Limb (tissue), 2 donors: ENCODE measurements around the gene ATP11A.
"Not testable (repeated sequence)": the region's sequence is repeated elsewhere in the genome, so short reads cannot be mapped to it uniquely, and the experiment has no call there.

Experiments used
- DNase-seq, 2 donors: peaks; one replicate each; pipeline ENCODE4 v3.0.0-alpha.2; 2016; ENCODE audit errors: extremely low spot score in 2 of 2

ATP11A gene

GRCh38 chr13:112838038-112838841 is 148.4 kb downstream of the ATP11A start:
- DNase-seq = no peak

- no peak for DNase-seq
Measured at GRCh38 chr13:112838842-112839117, 148.9 kb downstream of the ATP11A start.

GRCh38 chr13:112839356-112840105 is 149.7 kb downstream of the ATP11A start:
- DNase-seq = no peak

GRCh38 chr13:112840472-112841302 is 150.8 kb downstream of the ATP11A start:
- no peak for DNase-seq

GRCh38 chr13:112841303-112842015 is 151.6 kb downstream of the ATP11A start:
- DNase-seq = not testable (repeated sequence)

GRCh38 chr13:112842343-112842856 is 152.6 kb downstream of the ATP11A start:
- peak in 1 of 2 donors; percentile 38 for DNase-seq

GRCh38 chr13:112842931-112843391 is 153.1 kb downstream of the ATP11A start:
- no peak for DNase-seq

- no peak for DNase-seq
Measured at GRCh38 chr13:112843392-112844111, 153.7 kb downstream of the ATP11A start.

- DNase-seq = no peak
Measured at GRCh38 chr13:112844411-112844810, 154.6 kb downstream of the ATP11A start.

GRCh38 chr13:112844879-112845278 is 155.0 kb downstream of the ATP11A start:
- DNase-seq = no peak

GRCh38 chr13:112845511-112846144 is 155.8 kb downstream of the ATP11A start:
- DNase-seq = no peak

- DNase-seq = no peak
Measured at GRCh38 chr13:112846411-112847115, 156.7 kb downstream of the ATP11A start.

- no peak for DNase-seq
Measured at GRCh38 chr13:112849500-112849899, 159.7 kb downstream of the ATP11A start.

- DNase-seq = no peak
Measured at GRCh38 chr13:112850273-112850672, 160.4 kb downstream of the ATP11A start.

- no peak for DNase-seq
Measured at GRCh38 chr13:112851107-112852038, 161.5 kb downstream of the ATP11A start.

GRCh38 chr13:112852392-112852791 is 162.6 kb downstream of the ATP11A start:
- no peak for DNase-seq

GRCh38 chr13:112852808-112853207 is 163.0 kb downstream of the ATP11A start:
- DNase-seq = no peak

- no peak for DNase-seq
Measured at GRCh38 chr13:112854321-112854720, 164.5 kb downstream of the ATP11A start.
